K562 (cell line): ENCODE data around the gene YPEL4. TPM values are rescaled to one million over a fixed set of nuclear protein-coding genes. Genes with fewer than 3 reads are reported as not detected.

ENCODE experiments used
- ATAC-seq: fragments of 200-7000 bp; cut with Tn5 transposase; 3 replicates; pipeline ENCODE4 v1.9.1; 2020; ENCODE audit warnings: moderate library complexity
- BruUV-seq: library from RNA; stranded (reverse); fragments of 400-500 nt; replicated peaks from 2 replicates; lab custom pipeline; 2021; lab: Mats Ljungman, UMichigan
- CTCF ChIA-PET: fragments of 300-600 bp; formaldehyde crosslinking; extraction: SDS; loops from one replicate; lab custom pipeline; 2021; ENCODE audit warnings: low intra/inter-chr PET ratio; lab: Yijun Ruan, JAX
- POLR2A ChIA-PET: fragments of 300-600, 350-650 bp; sonication (Branson Sonifier 250); formaldehyde crosslinking; extraction: SDS; loops from one replicate; lab custom pipeline; 2021; ENCODE audit warnings: antibody characterized with exemption, inconsistent platforms; lab: Yijun Ruan, JAX
- DNase-seq, 4 experiments: peaks; one replicate each; pipeline versions ENCODE4 v3.0.0 to v3.0.0-alpha.2; 2011 to 2018; ENCODE audit warnings: low spot score in 3 of 4, mixed read lengths in 3 of 4; ENCODE audit errors: extremely low read depth in 1 of 4
- FAIRE-seq: peaks from 2 replicates; lab custom pipeline; 2011; peaks lifted over from hg19 to GRCh38; lab: Jason Lieb, UNC
- H2AFZ ChIP-seq: 2 replicates; pipeline ENCODE4 v1.6.0; 2011; ENCODE audit warnings: low read depth, low read length, control low read depth, inconsistent platforms
- H3K27ac ChIP-seq: fragments of 200-600 bp; 3 replicates; pipeline ENCODE4 v1.8.0; 2011; ENCODE audit warnings: low read depth, mild to moderate bottlenecking, control low read depth, inconsistent platforms, low read length, moderate library complexity, mixed read lengths; ENCODE audit errors: extremely low read depth
- H3K27me3 ChIP-seq, 2 experiments: fragments of 300-600 bp in 1 of 2; 2 replicates in 1 of 2; 3 replicates in 1 of 2; pipeline versions ENCODE4 v1.6.0 to v1.8.0; 2011; ENCODE audit warnings: inconsistent platforms in 2 of 2, low read length in 2 of 2, mild to moderate bottlenecking in 1 of 2, mixed read lengths in 1 of 2, moderate library complexity in 1 of 2; ENCODE audit not compliant: control insufficient read depth in 2 of 2, insufficient read depth in 2 of 2
- H3K36me3 ChIP-seq: fragments of 300-600 bp; 3 replicates; pipeline ENCODE4 v1.8.0; 2011; ENCODE audit warnings: mild to moderate bottlenecking, low read length, inconsistent platforms; ENCODE audit not compliant: control insufficient read depth, insufficient read depth
- H3K4me1 ChIP-seq, 2 experiments: fragments of 200-600 bp in 1 of 2; replicated peaks in 1 of 2; 2 replicates in 1 of 2; 3 replicates in 1 of 2; pipeline versions ENCODE4 v1.5.1 to v1.8.0; 2011; ENCODE audit warnings: inconsistent platforms in 2 of 2, low read length in 2 of 2, mild to moderate bottlenecking in 1 of 2, mixed read lengths in 1 of 2, moderate library complexity in 1 of 2; ENCODE audit not compliant: control insufficient read depth in 2 of 2, insufficient read depth in 2 of 2
- H3K4me2 ChIP-seq: 2 replicates; pipeline ENCODE4 v1.6.1; 2011; ENCODE audit warnings: low read length, control low read depth, inconsistent platforms, mixed read lengths; ENCODE audit not compliant: insufficient read depth
- H3K4me3 ChIP-seq: fragments of 200-600 bp; sonication (generic), shearing (Covaris generic); 2 replicates; pipeline ENCODE4 v1.5.1; 2016; ENCODE audit warnings: control low read depth, inconsistent platforms
- H3K79me2 ChIP-seq: fragments of 200-600 bp; 3 replicates; pipeline ENCODE4 v1.8.0; 2011; ENCODE audit warnings: low read length, inconsistent platforms; ENCODE audit not compliant: control insufficient read depth, insufficient read depth
- H3K9ac ChIP-seq, 2 experiments: 2 replicates each; pipeline versions ENCODE4 v1.6.0 to v1.6.1; 2011; ENCODE audit warnings: low read depth in 2 of 2, low read length in 2 of 2, control low read depth in 1 of 2, inconsistent platforms in 1 of 2, mild to moderate bottlenecking in 1 of 2, mixed read lengths in 1 of 2; ENCODE audit not compliant: insufficient read depth in 1 of 2
- H3K9me1 ChIP-seq: one replicate; pipeline ENCODE4 v1.6.0; 2011; ENCODE audit warnings: inconsistent platforms, mild to moderate bottlenecking, low read length, moderate library complexity; ENCODE audit not compliant: control insufficient read depth, insufficient read depth
- H3K9me3 ChIP-seq: replicated peaks from 2 replicates; pipeline ENCODE4 v1.5.1; 2011; ENCODE audit warnings: low read depth, low read length, inconsistent platforms; ENCODE audit not compliant: control insufficient read depth, insufficient read depth
- H4K20me1 ChIP-seq: replicated peaks from 2 replicates; pipeline ENCODE4 v1.6.1; 2011; ENCODE audit warnings: low read length, inconsistent platforms, mixed read lengths; ENCODE audit not compliant: control insufficient read depth, insufficient read depth
- CHD1 ChIP-seq: fragments of 200-600 bp; sonication (generic); IDR thresholded peaks from one replicate; pipeline ENCODE4 v1.6.1; 2012; ENCODE audit warnings: mild to moderate bottlenecking, moderate library complexity, low read length, inconsistent platforms
- FOXM1 ChIP-seq, 2 experiments: fragments of 450-650 bp in 1 of 2; sonication (generic) in 1 of 2; formaldehyde crosslinking in 1 of 2; IDR thresholded peaks; 2 replicates each; pipeline versions ENCODE4 v1.6.1 to v1.9.0; 2017 to 2022; ENCODE audit warnings: low read depth in 2 of 2, mild to moderate bottlenecking in 2 of 2, missing genetic modification reagents in 1 of 2, moderate library complexity in 1 of 2
- SMARCA4 ChIP-seq: fragments of 450-650 bp; IDR thresholded peaks from 2 replicates; pipeline ENCODE4 v1.6.1; 2016
- ZNF644 ChIP-seq: fragments of 200-800 bp; sonication (Bioruptor generic); IDR thresholded peaks from 2 replicates; pipeline ENCODE4 v1.6.1; 2016; ENCODE audit warnings: low read depth, missing genetic modification characterization, missing compliant biosample characterization
- WGBS: fragments of 100-300 bp; shearing (Covaris generic); methylation state at CpG from one replicate; pipeline ENCODE4 v1.1.6; 2016; ENCODE audit warnings: low coverage, mixed read lengths; ENCODE audit not compliant: insufficient coverage; ENCODE audit errors: missing lambda C conversion rate; 5-methylcytosine and 5-hydroxymethylcytosine counted together
- in situ Hi-C: fragments of 300-500 bp; cut with MboI; formaldehyde crosslinking; loops from 4 replicates; pipeline ENCODE4 v1.15.0; 2018; ENCODE audit warnings: inconsistent platforms, mixed read lengths
- intact Hi-C: fragments of 100-400 bp; cut with micrococcal nuclease; formaldehyde crosslinking; loops from 2 replicates; pipeline ENCODE4 v1.14.2; 2022
- polyA plus RNA-seq, 8 experiments: library from polyadenylated mRNA; depleted of rRNA in 4 of 8; stranded (reverse) in 5 of 8; unstranded in 3 of 8; fragments of >200 nt; fragmentation: Nextera tagmentation in 2 of 8; fragmentation: Illumina TruSeq in 1 of 8; extraction: Ambion mirVana in 2 of 8; extraction: Trizol in 1 of 8; gene quantifications; 2 replicates each; pipeline versions ENCODE4 v1.2.1 to v1.2.3, GENCODE V29; 2011 to 2014; ENCODE audit warnings: inconsistent platforms in 1 of 8, missing spikeins in 1 of 8
- total RNA-seq, 7 experiments: library from RNA; depleted of rRNA in 6 of 7; stranded (reverse); fragments of >200 nt in 6 of 7; fragmentation: Illumina TruSeq in 2 of 7; extraction: Trizol in 2 of 7; gene quantifications; 2 replicates each; pipeline versions ENCODE4 v1.2.1 to v1.2.3, GENCODE V29; 2011 to 2021; ENCODE audit warnings: low replicate concordance in 1 of 7
- TF ChIP-seq, protein P1 (sequence below), 3 experiments: fragments of 200-800 bp in 1 of 3; fragments of 250-450 bp in 1 of 3; fragments of 450-650 bp in 1 of 3; sonication (Bioruptor Pico) in 1 of 3; sonication (Bioruptor generic) in 1 of 3; formaldehyde crosslinking in 1 of 3; IDR thresholded peaks; 2 replicates each; pipeline versions ENCODE4 v1.6.1 to v1.8.0; 2016 to 2022; ENCODE audit warnings: mild to moderate bottlenecking in 2 of 3, missing genetic modification characterization in 2 of 3, missing compliant biosample characterization in 1 of 3, moderate library complexity in 1 of 3
- TF ChIP-seq, protein P2 (sequence below), 2 experiments: IDR thresholded peaks in 1 of 2; conservative IDR thresholded peaks in 1 of 2; 2 replicates each; pipeline ENCODE4 v1.6.1; 2016; ENCODE audit warnings: low read depth in 2 of 2, mild to moderate bottlenecking in 1 of 2, missing compliant biosample characterization in 1 of 2, missing genetic modification characterization in 1 of 2, moderate library complexity in 1 of 2

Gene YPEL4
- total and polyA plus RNA-seq, 9 of the 15 experiments (the other 6 are each of a cell fraction or from before 2014, with no cell fraction given) = 0.07 to 1.4 (median 0.40) TPM; not detected in 2

DNA sequence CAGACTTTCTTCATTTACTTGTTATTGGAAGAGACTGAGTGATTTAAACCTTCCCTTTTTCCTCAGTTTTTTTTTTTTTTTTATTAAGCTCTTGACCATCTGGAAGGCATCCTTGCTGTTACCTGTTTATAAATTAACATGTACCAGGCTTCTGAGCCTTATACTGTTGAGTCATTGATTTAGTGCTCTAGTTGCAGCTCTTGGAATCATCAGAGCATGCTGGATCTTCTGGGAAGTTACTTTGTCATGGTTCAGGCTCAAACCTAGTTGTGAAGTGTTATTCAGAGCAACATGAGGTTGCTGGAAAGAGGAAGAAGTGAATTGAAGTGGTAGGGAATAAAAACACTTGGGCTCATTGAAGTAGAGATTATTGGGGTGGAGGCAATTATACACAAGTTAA lies 24.5 kb upstream of the YPEL4 start:
- no peaks in the 10 kb centered on the region for H3K27me3 ChIP-seq
- H3K4me2 ChIP-seq = no peak overlapping the region
- BruUV-seq = no TSS peak
- CTCF ChIA-PET = interaction anchor here (0.7 kb wide), 1 partner anchor 34 kb away, joined by 3 read pairs; no protein-coding TSS in a partner anchor
- 0 out of 2 replicates have a peak, but pooled peaks cover 3% of the 10 kb centered on the region for H4K20me1 ChIP-seq
- H3K4me1 ChIP-seq = peaks cover 3 to 6% of the 10 kb centered on the region in 2 experiments; a peak in 4 of 5 replicates
- H3K36me3 ChIP-seq = peaks cover 76% of the 10 kb centered on the region
- no peak overlapping the region for H2AFZ ChIP-seq
- no peak overlapping the region for H3K27ac ChIP-seq
- no peak for ATAC-seq
- no peak overlapping the region for H3K4me3 ChIP-seq
- no peak for TF ChIP-seq ZNF644
- DNase-seq = no peak
- FAIRE-seq = no peak
- H3K9me3 ChIP-seq = no peaks in the 10 kb centered on the region
- POLR2A ChIA-PET = interaction anchor here (2.3 kb wide), 1 partner anchor 38 kb away, joined by 7 read pairs; the partner anchor contains the start of genes MED19 and TMX2
- intact Hi-C loops (no loop called here), in situ Hi-C loops (loop anchor here (25.0 kb wide), 1 partner anchor 838 kb away; the partner anchor contains the start of gene OR5B21)
- H3K9me1 ChIP-seq = no peaks in the 10 kb centered on the region
- no peak overlapping the region for H3K9ac ChIP-seq
- H3K79me2 ChIP-seq = peaks cover 89% of the 10 kb centered on the region

DNA sequence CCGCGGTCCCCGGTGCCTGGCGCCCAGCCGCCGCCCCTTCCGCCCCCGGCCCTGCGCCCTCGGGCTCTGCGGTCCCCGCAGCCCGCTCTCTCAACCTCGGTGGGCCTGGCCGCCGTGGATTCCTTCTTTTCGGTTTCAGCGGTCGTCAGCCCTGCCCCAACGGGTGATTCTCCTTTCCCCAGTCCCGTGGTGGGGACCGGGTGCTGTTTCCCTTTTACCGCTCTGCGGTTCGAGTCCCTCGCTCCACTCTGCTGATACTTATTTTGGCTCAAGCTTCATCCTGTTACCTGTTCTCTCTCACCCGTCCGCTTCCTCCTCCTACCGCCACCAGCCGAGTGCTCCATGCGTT lies 18.7 kb upstream of the YPEL4 start:
- H3K79me2 ChIP-seq = peaks cover 55% of the 10 kb centered on the region
- H3K9me1 ChIP-seq = no peaks in the 10 kb centered on the region
- peak in 2 of 4 experiments; percentile 36 to 46 for DNase-seq
- H3K4me1 ChIP-seq = peaks cover 8 to 9% of the 10 kb centered on the region in 2 experiments; a peak in 4 of 5 replicates
- FAIRE-seq = no peak
- H3K36me3 ChIP-seq = peaks cover 32% of the 10 kb centered on the region
- H4K20me1 ChIP-seq = no peaks in the 10 kb centered on the region
- POLR2A ChIA-PET = interaction anchor here (0.7 kb wide), 1 partner anchor 8 kb away, joined by 4 read pairs; no protein-coding TSS in a partner anchor
- H3K27ac ChIP-seq = peak overlapping the region; percentile 99
- peak overlapping the region; percentile 99 to 100 for H3K9ac ChIP-seq
- H2AFZ ChIP-seq = peak overlapping the region; percentile 99
- in situ Hi-C loops = loop anchor here (10.0 to 25.0 kb wide), 2 partner anchors 136 to 844 kb away; partner anchors contain the start of gene OR5B21
- H3K4me2 ChIP-seq = peak overlapping the region; percentile 96
- H3K4me3 ChIP-seq = peak overlapping the region; percentile 98
- no peaks in the 10 kb centered on the region for H3K9me3 ChIP-seq
- no TSS peak for BruUV-seq
- CTCF ChIA-PET = interaction anchor here (1.1 kb wide), 1 partner anchor 133 kb away, joined by 3 read pairs; no protein-coding TSS in a partner anchor
- WGBS = under 1% methylated on average over 24 of the region's 31 CpGs
- no peaks in the 10 kb centered on the region for H3K27me3 ChIP-seq
- intact Hi-C loops = loop anchor here (5.0 to 10.0 kb wide), 2 partner anchors 396 to 854 kb away; no protein-coding TSS in a partner anchor
- peak; percentile 38 for ATAC-seq
- TF ChIP-seq CHD1 (peak; percentile 60), SMARCA4 (0 out of 2 replicates have a peak, but pooled peaks have one; percentile 23), FOXM1 (IDR thresholded peaks at IDR 0.05; ENCODE audit: low read depth) (no peak), FOXM1 (CRISPR knock-in tag; IDR thresholded peaks at IDR 0.05; ENCODE audit: low read depth) (no peak)
- TF ChIP-seq, protein P1, sequence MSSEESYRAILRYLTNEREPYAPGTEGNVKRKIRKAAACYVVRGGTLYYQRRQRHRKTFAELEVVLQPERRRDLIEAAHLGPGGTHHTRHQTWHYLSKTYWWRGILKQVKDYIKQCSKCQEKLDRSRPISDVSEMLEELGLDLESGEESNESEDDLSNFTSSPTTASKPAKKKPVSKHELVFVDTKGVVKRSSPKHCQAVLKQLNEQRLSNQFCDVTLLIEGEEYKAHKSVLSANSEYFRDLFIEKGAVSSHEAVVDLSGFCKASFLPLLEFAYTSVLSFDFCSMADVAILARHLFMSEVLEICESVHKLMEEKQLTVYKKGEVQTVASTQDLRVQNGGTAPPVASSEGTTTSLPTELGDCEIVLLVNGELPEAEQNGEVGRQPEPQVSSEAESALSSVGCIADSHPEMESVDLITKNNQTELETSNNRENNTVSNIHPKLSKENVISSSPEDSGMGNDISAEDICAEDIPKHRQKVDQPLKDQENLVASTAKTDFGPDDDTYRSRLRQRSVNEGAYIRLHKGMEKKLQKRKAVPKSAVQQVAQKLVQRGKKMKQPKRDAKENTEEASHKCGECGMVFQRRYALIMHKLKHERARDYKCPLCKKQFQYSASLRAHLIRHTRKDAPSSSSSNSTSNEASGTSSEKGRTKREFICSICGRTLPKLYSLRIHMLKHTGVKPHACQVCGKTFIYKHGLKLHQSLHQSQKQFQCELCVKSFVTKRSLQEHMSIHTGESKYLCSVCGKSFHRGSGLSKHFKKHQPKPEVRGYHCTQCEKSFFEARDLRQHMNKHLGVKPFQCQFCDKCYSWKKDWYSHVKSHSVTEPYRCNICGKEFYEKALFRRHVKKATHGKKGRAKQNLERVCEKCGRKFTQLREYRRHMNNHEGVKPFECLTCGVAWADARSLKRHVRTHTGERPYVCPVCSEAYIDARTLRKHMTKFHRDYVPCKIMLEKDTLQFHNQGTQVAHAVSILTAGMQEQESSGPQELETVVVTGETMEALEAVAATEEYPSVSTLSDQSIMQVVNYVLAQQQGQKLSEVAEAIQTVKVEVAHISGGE (CRISPR knock-in tag; IDR thresholded peaks at IDR 0.05) = peak in 1 of 3 experiments; percentile 16; a peak in 2 of 6 replicates
- TF ChIP-seq, protein P2, sequence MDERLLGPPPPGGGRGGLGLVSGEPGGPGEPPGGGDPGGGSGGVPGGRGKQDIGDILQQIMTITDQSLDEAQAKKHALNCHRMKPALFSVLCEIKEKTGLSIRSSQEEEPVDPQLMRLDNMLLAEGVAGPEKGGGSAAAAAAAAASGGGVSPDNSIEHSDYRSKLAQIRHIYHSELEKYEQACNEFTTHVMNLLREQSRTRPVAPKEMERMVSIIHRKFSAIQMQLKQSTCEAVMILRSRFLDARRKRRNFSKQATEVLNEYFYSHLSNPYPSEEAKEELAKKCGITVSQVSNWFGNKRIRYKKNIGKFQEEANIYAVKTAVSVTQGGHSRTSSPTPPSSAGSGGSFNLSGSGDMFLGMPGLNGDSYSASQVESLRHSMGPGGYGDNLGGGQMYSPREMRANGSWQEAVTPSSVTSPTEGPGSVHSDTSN (CRISPR knock-in tag; IDR thresholded peaks at IDR 0.05; ENCODE audit: low read depth) = no peak
- TF ChIP-seq, protein P2 (tag; conservative IDR thresholded peaks at IDR 0.05; ENCODE audit: low read depth) = no peak
